ENCODE data around the gene ARHGAP15. TPM values are rescaled to one million over a fixed set of nuclear protein-coding genes. Genes with fewer than 3 reads are reported as not detected.

Gene ARHGAP15
- total and polyA plus RNA-seq, 8 donors = 0.69 to 5.2 (median 1.5) TPM

DNA sequence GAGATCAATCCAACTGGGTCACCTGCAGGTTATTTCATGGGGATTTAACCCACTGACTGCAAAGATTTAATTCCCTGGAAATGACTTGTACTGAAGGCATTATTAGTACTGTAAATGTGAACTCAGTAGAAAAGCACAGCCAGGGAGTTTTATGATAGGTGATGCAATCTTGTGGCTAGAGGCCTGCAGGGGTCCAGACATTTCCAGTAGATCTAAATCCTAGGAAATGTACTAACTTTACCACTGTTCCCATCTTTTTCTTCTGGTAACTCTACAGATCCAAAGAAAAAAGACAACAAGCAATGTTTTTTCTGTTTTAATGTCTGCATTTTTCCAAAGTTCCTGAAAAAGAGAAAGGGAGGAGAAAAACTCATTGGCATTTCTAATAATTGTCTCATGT lies 500.1 kb downstream of the ARHGAP15 start:
- H3K9me3 ChIP-seq = no peaks in the 10 kb centered on the region
- H3K27me3 ChIP-seq = no peaks in the 10 kb centered on the region
- intact Hi-C loops (cut with DNase I) = no loop called here
- no peaks in the 10 kb centered on the region for H3K36me3 ChIP-seq
- ATAC-seq (no peak), DNase-seq (no peak), FAIRE-seq (no peak)
- no peaks in the 10 kb centered on the region for H3K4me1 ChIP-seq
- no peak overlapping the region for H3K27ac ChIP-seq
- TF ChIP-seq, protein P1, sequence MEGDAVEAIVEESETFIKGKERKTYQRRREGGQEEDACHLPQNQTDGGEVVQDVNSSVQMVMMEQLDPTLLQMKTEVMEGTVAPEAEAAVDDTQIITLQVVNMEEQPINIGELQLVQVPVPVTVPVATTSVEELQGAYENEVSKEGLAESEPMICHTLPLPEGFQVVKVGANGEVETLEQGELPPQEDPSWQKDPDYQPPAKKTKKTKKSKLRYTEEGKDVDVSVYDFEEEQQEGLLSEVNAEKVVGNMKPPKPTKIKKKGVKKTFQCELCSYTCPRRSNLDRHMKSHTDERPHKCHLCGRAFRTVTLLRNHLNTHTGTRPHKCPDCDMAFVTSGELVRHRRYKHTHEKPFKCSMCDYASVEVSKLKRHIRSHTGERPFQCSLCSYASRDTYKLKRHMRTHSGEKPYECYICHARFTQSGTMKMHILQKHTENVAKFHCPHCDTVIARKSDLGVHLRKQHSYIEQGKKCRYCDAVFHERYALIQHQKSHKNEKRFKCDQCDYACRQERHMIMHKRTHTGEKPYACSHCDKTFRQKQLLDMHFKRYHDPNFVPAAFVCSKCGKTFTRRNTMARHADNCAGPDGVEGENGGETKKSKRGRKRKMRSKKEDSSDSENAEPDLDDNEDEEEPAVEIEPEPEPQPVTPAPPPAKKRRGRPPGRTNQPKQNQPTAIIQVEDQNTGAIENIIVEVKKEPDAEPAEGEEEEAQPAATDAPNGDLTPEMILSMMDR (IDR thresholded peaks at IDR 0.05) = no peak
- H3K4me3 ChIP-seq = no peak overlapping the region

DNA sequence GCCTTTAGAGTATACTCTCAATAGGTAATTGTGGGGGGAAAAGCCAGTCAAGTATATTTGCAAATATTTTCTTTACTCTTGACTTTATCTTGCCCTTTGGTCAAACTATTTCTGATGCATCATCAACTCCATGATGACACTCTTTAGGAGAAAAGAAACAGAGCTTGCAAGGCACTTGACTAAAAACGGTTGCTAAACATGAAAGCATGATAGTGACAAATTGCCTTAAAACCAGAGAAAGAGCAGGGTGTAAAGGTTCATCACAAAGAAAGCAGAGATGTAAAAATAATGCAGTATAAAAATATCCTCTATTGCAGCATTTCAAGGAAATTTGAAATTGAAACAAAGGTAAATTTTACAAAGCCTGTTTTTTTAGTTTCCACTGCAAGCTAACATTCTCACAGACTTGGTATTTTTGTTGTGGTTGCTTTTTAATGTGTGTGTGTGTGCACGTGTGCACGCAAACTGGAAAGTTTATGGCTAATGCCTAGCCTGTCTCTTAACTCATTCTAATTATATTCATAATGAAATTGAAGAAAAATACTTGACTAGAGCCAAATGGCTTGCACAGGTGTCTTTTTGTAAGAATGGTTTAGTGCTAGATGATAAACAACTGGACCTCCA lies 503.6 kb downstream of the ARHGAP15 start:
- H3K27me3 ChIP-seq = no peaks in the 10 kb centered on the region
- ATAC-seq = no peak
- intact Hi-C loops (cut with DNase I) = no loop called here
- no peak overlapping the region for H3K27ac ChIP-seq
- H3K9me3 ChIP-seq = no peaks in the 10 kb centered on the region
- TF ChIP-seq, protein P1 (IDR thresholded peaks at IDR 0.05) = no peak
- H3K36me3 ChIP-seq = no peaks in the 10 kb centered on the region
- 71 to 83% methylated on average over 3 of the region's 3 CpGs for WGBS, 2 donors
- no peak for DNase-seq
- H3K4me1 ChIP-seq = no peaks in the 10 kb centered on the region
- no peak overlapping the region for H3K4me3 ChIP-seq
- FAIRE-seq = no peak

DNA sequence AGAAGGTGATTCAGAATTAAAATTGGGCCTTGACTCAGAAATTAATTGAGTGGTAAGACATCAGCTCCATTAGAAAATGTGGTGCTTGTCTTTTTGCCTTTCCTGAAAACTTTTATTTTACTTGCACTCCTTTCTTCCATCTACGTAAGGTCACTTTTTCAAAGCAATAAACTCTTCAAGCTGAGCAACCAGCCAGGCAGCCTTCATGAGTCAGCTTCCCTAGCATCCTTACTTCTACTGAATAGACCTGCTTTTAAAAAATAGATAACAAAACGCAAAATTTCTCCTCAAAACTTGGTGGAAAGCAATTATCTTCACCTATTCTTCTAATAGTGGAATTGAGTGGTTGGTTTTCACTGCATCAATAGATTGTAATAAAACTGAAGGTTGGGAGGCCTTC lies 504.2 kb downstream of the ARHGAP15 start:
- DNase-seq (no peak), FAIRE-seq (no peak), ATAC-seq (no peak)
- Histone ChIP-seq H3K27ac (no peak overlapping the region), H3K4me1 (no peaks in the 10 kb centered on the region), H3K9me3 (no peaks in the 10 kb centered on the region), H3K36me3 (no peaks in the 10 kb centered on the region), H3K4me3 (no peak overlapping the region), H3K27me3 (no peaks in the 10 kb centered on the region)
- WGBS, 2 donors = 19 to 28% methylated on average over 2 of the region's 2 CpGs
- intact Hi-C loops (cut with DNase I) = no loop called here
- TF ChIP-seq, protein P1 (IDR thresholded peaks at IDR 0.05) = no peak

DNA sequence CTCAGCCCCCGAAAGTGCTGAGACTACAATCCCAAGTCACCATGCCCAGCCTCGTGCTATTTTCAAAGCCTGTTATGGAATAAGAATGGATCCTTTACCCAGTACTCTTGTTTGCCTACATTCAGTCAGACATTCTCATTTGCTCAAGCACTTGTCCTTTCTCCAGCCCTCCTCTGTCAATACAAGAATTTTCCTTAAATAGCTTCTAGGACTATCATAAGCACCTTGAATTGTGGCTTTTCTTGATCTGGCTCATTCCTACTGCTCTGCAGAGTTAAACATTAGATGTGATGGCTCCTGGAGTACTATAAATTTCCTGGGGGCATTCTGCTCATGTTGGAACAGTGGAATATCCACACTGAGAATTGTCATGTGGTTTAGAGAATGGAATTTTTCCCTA lies 506.1 kb downstream of the ARHGAP15 start:
- WGBS, 2 donors = 71 to 79% methylated on average over 2 of the region's 2 CpGs
- no peaks in the 10 kb centered on the region for H3K4me1 ChIP-seq
- FAIRE-seq = no peak
- H3K4me3 ChIP-seq = no peak overlapping the region
- H3K27me3 ChIP-seq = no peaks in the 10 kb centered on the region
- no peak for ATAC-seq
- no peaks in the 10 kb centered on the region for H3K9me3 ChIP-seq
- H3K36me3 ChIP-seq = no peaks in the 10 kb centered on the region
- intact Hi-C loops (cut with DNase I) = no loop called here
- H3K27ac ChIP-seq = no peak overlapping the region
- TF ChIP-seq, protein P1 (IDR thresholded peaks at IDR 0.05) = no peak
- no peak for DNase-seq

DNA sequence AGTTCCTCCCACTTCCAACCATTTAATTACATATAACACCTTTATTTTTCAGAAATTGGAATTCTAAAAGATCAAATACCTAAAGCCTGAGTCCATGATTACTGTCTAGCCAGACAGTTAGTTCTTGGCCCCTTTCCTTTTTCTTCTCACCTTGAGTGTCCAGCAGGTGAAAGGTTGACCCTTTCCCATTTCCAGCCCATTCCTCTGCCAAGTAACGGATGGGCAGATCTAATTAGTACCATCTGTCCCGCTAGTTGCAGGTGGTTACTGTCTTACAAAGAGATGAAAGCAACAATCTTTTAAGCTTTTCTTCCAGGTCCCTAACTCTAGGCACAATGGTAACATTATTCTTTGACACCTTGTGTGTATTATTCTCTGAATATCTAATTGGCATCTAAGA lies 506.7 kb downstream of the ARHGAP15 start:
- Histone ChIP-seq H3K4me1 (no peaks in the 10 kb centered on the region), H3K27ac (no peak overlapping the region), H3K36me3 (no peaks in the 10 kb centered on the region), H3K9me3 (no peaks in the 10 kb centered on the region), H3K27me3 (no peaks in the 10 kb centered on the region), H3K4me3 (no peak overlapping the region)
- ATAC-seq (no peak), DNase-seq (no peak), FAIRE-seq (no peak)
- WGBS, 2 donors = 80 to 86% methylated on average over 2 of the region's 2 CpGs
- intact Hi-C loops (cut with DNase I) = no loop called here
- TF ChIP-seq, protein P1 (IDR thresholded peaks at IDR 0.05) = no peak
